Fibroblast of lung (primary cell): ENCODE measurements around the gene ENTPD6. TPM values are rescaled to one million over a fixed set of nuclear protein-coding genes. Genes with fewer than 3 reads are reported as not detected.
A peak's percentile ranks its signal among the peaks of the same experiment; 100 is the strongest.
"Not testable (repeated sequence)": the region's sequence is repeated elsewhere in the genome, so short reads cannot be mapped to it uniquely, and the experiment has no call there.

ENCODE experiments used
- DNase-seq, 2 donors: peaks; one replicate each; pipeline versions ENCODE4 v3.0.0 to v3.0.0-alpha.2; 2010; ENCODE audit warnings: low read depth in 2 of 2
- H2AFZ ChIP-seq: 2 replicates; pipeline ENCODE4 v1.5.1; 2012; ENCODE audit warnings: low read length, control low read depth, inconsistent platforms
- H3K27ac ChIP-seq: 2 replicates; pipeline ENCODE4 v1.5.1; 2011; ENCODE audit warnings: low read length, control low read depth; ENCODE audit not compliant: insufficient read depth
- H3K27me3 ChIP-seq: 2 replicates; pipeline ENCODE4 v1.5.1; 2011; ENCODE audit warnings: mild to moderate bottlenecking, low read length; ENCODE audit not compliant: control insufficient read depth, insufficient read depth
- H3K36me3 ChIP-seq: 2 replicates; pipeline ENCODE4 v1.5.1; 2011; ENCODE audit warnings: low read length; ENCODE audit not compliant: control insufficient read depth, insufficient read depth
- H3K4me1 ChIP-seq: 2 replicates; pipeline ENCODE4 v1.5.1; 2011; ENCODE audit warnings: low read length; ENCODE audit not compliant: control insufficient read depth, insufficient read depth; ENCODE audit errors: extremely low read depth
- H3K4me2 ChIP-seq: 2 replicates; pipeline ENCODE4 v1.5.1; 2011; ENCODE audit warnings: low read length, control low read depth; ENCODE audit not compliant: insufficient read depth; ENCODE audit errors: extremely low read depth
- H3K4me3 ChIP-seq, 4 experiments: fragments of 200-600 bp in 1 of 4; sonication (generic) in 1 of 4; replicated peaks in 1 of 4; 2 replicates each; pipeline ENCODE4 v1.5.1; 2011 to 2016; ENCODE audit warnings: low read length in 4 of 4, low read depth in 3 of 4, mild to moderate bottlenecking in 3 of 4, control low read depth in 2 of 4, inconsistent platforms in 1 of 4, mixed read lengths in 1 of 4; ENCODE audit not compliant: insufficient read depth in 1 of 4; ENCODE audit errors: control extremely low read depth in 1 of 4
- H3K79me2 ChIP-seq: 2 replicates; pipeline ENCODE4 v1.5.1; 2012; ENCODE audit warnings: mild to moderate bottlenecking, low read length, inconsistent platforms; ENCODE audit not compliant: control insufficient read depth, insufficient read depth
- H3K9ac ChIP-seq: 2 replicates; pipeline ENCODE4 v1.5.1; 2011; ENCODE audit warnings: mild to moderate bottlenecking, low read length, control low read depth; ENCODE audit not compliant: insufficient read depth
- H3K9me3 ChIP-seq: 2 replicates; pipeline ENCODE4 v1.5.1; 2012; ENCODE audit warnings: low read depth, low read length; ENCODE audit not compliant: control insufficient read depth, insufficient read depth
- H4K20me1 ChIP-seq: 2 replicates; pipeline ENCODE4 v1.5.1; 2011; ENCODE audit warnings: low read length; ENCODE audit not compliant: control insufficient read depth, insufficient read depth; ENCODE audit errors: extremely low read depth
- CTCF ChIP-seq, 2 donors: IDR thresholded peaks in 1 of 2; conservative IDR thresholded peaks in 1 of 2; 1 replicate in 1 of 2; 2 replicates in 1 of 2; pipeline ENCODE4 v1.5.1; 2011 to 2012; ENCODE audit warnings: low read length in 2 of 2, control low read depth in 1 of 2, inconsistent platforms in 1 of 2, low read depth in 1 of 2, mild to moderate bottlenecking in 1 of 2
- EZH2 ChIP-seq: IDR thresholded peaks from 2 replicates; pipeline ENCODE4 v1.5.1; 2012; ENCODE audit warnings: low read length, control low read depth, mild to moderate bottlenecking; ENCODE audit errors: missing control alignments
- polyA plus RNA-seq, 2 donors: library from polyadenylated mRNA; depleted of rRNA in 1 of 2; stranded (reverse) in 1 of 2; unstranded in 1 of 2; fragments of >200 nt; gene quantifications; 2 replicates each; pipeline ENCODE4 v1.2.1, GENCODE V29; 2011 to 2012; ENCODE audit warnings: missing spikeins in 1 of 2
- total RNA-seq: library from RNA; depleted of rRNA; stranded (reverse); fragments of >200 nt; gene quantifications from 2 replicates; pipeline ENCODE4 v1.2.1, GENCODE V29; 2014

ENTPD6 gene
- total and polyA plus RNA-seq, 2 donors (not counting 1 experiment from before 2014, with no cell fraction given) = 45.7 to 56.5 TPM

GRCh38 chr20:25238319-25239037 is 43.0 kb downstream of the ENTPD6 start:
- no peak for TF ChIP-seq CTCF (conservative IDR thresholded peaks at IDR 0.05 in 1 of 2, IDR thresholded peaks at IDR 0.05 in 1 of 2; ENCODE audit: low read depth in 1 of 2, low read length in 2 of 2)
- TF ChIP-seq EZH2 = no peak
- no peaks in the 10 kb centered on the region for H3K79me2 ChIP-seq
- no peaks in the 10 kb centered on the region for H3K9me3 ChIP-seq
- no peak overlapping the region for H2AFZ ChIP-seq
- H3K27ac ChIP-seq = peak overlapping the region; percentile 92
- H4K20me1 ChIP-seq = no peaks in the 10 kb centered on the region
- no peaks in the 10 kb centered on the region for H3K27me3 ChIP-seq
- peaks cover 27% of the 10 kb centered on the region for H3K4me1 ChIP-seq
- peak overlapping the region; percentile 65 for H3K4me2 ChIP-seq
- no peak overlapping the region for H3K4me3 ChIP-seq
- DNase-seq = peak; percentile 65 to 68
- no peaks in the 10 kb centered on the region for H3K36me3 ChIP-seq
- peak overlapping the region; percentile 32 for H3K9ac ChIP-seq

GRCh38 chr20:25239387-25240370 is 44.2 kb downstream of the ENTPD6 start:
- Histone ChIP-seq H3K79me2 (no peaks in the 10 kb centered on the region), H3K4me2 (no peak overlapping the region), H3K9me3 (no peaks in the 10 kb centered on the region), H2AFZ (no peak overlapping the region), H3K27ac (no peak overlapping the region), H3K36me3 (no peaks in the 10 kb centered on the region), H3K9ac (no peak overlapping the region), H3K4me1 (peaks cover 25% of the 10 kb centered on the region), H3K4me3 (no peak overlapping the region), H3K27me3 (no peaks in the 10 kb centered on the region), H4K20me1 (no peaks in the 10 kb centered on the region)
- TF ChIP-seq CTCF (conservative IDR thresholded peaks at IDR 0.05 in 1 of 2, IDR thresholded peaks at IDR 0.05 in 1 of 2; ENCODE audit: low read depth in 1 of 2, low read length in 2 of 2) (no peak), EZH2 (no peak)
- DNase-seq = no peak

GRCh38 chr20:25240851-25241658 is 45.5 kb downstream of the ENTPD6 start:
- H3K4me1 ChIP-seq = peaks cover 21% of the 10 kb centered on the region
- not testable (repeated sequence) for H3K79me2 ChIP-seq, DNase-seq, H2AFZ ChIP-seq, H3K27me3 ChIP-seq, H4K20me1 ChIP-seq, H3K36me3 ChIP-seq, H3K27ac ChIP-seq, H3K4me2 ChIP-seq, H3K9ac ChIP-seq, H3K4me3 ChIP-seq, H3K9me3 ChIP-seq

- H3K27me3 ChIP-seq, H3K9me3 ChIP-seq, H2AFZ ChIP-seq, H3K4me3 ChIP-seq, H4K20me1 ChIP-seq, H3K4me2 ChIP-seq, H3K36me3 ChIP-seq, H3K9ac ChIP-seq, H3K27ac ChIP-seq, H3K79me2 ChIP-seq, DNase-seq: not testable (repeated sequence)
- peaks cover 21% of the 10 kb centered on the region for H3K4me1 ChIP-seq
These were observed 46.1 kb downstream of the ENTPD6 start for GRCh38 chr20:25241659-25241955.
